GF-D8 (cell line): ENCODE results near the gene LAMA4.

ENCODE experiments used
- DNase-seq: peaks from one replicate; lab custom pipeline; 2025; lab: John Stamatoyannopoulos, UW

The LAMA4 gene

DNA sequence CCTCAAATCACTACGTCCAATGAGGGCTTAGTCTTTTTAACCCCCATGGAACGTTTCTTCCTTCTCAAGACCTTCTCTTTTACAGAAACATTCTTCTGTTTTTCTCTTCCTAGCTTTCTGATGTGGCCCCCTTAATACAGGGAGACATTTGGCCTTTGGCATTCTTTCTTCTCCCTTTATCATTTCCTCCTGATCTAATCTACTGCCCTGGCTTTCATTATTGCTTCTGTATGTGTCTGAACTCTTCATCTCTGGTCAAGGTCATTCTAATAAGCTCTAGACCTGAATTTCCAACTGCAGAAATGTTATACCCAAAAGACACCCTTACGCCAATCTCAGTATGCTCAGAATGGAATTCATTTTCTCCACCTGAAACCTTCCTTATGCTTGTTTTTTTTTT is 18.4 kb upstream of the LAMA4 start:
- DNase-seq: no peak

- DNase-seq: no peak
Measured at GRCh38 chr6:112270756-112271155, 16.4 kb upstream of the LAMA4 start.

DNA sequence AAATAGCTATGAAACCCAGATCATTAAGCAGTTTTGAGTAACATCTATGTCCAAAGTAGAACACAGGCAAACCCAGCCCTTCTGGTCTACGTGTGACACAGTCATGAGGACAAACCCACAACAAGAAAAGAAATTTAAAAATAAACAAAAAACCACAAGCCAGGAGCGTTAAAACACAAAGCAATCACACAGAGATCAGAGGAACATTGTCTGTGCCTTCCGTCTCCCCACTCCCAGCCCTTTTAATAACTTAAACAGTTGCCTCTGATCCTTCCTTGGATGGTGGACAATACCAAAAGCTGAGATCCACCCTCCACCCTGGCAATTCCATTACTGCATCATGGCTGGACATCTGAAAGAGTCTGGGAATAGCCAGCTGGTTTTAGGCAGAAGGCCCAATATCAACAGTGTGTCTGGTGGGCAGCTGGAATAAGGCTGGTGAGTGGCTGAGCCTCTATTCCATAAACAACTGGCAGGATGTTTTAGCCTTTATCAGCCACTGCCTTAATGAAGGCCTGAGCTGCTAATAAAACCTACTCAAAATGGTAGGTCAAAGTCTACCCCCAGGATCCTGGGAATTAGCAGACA is 15.7 kb upstream of the LAMA4 start:
- no peak for DNase-seq

DNA sequence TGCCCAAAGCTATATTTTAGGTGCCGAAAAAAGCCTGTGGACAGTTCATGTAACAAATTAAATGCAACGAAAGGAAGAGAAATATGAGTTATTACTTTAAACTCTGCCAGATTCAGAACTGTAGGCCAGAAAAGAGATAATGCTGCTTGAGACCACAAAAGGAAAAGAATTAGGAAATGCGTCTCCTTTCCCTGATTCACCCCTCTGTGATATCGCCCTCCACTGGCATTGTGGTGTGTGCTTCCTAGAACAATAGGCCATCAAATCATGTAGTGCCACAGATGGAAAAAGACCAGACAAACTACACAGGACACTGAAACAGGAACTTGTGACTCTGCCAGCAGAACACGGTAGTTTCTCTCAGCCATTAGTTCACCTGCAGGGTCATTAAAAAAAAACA is 14.7 kb upstream of the LAMA4 start:
- DNase-seq: no peak

GRCh38 chr6:112268654-112269053 is 14.3 kb upstream of the LAMA4 start:
- DNase-seq: no peak

DNA sequence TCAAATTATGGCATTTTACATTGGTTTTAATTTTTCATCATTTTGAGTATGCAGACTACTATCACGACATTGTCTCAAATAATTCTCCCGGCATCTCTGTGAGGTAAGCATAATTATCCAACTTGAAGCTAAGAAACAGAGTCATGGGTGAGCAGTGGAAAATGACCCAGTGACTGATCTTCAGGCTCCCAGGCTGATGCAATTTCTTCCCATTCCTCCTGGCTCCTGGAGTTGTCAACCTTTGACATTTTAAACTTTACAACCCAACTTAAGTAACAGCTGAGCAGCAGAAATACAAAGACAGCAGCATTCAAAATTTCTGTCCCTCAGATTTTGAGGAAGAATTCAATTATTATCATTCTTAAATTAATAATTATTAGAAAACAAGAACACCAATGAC is 13.7 kb upstream of the LAMA4 start:
- no peak for DNase-seq

DNA sequence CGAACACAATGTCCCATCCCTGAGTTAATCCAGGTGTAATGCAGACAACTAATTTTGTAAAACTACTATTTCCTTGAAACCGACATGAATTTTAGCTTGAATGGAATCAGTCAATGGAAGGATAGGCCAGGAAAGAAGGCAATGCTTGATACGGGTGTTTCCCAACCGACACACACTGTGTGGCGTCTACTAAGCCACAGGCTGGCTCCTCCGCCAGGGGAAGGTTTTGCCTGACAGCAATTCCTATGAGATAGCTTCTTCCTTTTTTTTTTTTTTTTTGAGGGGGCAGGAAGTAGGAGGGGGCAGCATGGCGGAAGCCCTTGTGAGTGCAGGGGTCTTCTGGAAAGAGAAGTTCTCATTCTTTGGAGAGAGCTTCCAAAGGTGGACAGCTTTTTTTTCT is 12.0 kb upstream of the LAMA4 start:
- no peak for DNase-seq

GRCh38 chr6:112259337-112259675 is 4.9 kb upstream of the LAMA4 start:
- no peak for DNase-seq

DNA sequence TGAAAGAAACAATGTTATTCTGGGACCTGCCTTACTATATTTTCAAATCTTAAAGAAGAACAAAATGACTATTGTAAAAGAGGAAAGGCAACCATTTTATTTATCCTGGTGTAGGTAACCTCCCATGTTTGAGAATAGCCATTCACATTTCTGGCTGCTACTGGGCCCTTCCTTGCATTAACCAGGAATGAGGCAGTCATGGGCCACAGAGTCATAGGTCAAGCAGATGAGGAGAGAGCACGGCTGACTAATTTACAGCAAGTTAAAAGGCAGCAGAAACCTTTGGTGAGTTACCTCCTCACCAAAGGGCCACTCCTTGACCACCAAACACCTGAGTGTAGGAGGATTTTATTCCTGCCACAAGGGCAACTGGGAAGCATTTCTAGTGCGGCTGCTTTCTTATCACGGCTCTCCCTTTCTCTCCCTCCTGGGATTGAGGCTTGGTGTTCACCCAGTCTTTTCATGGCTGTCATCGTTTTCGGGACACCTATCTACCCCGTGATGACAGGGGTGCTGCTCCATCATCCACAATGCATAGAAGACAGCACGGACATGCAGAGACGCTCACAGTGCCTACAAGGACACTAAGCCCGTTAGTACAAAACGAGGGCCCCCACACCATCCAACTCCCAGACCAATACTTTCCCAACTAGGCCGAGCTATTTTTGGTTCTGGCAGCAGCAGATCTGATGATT is 4.4 kb upstream of the LAMA4 start:
- no peak for DNase-seq

DNA sequence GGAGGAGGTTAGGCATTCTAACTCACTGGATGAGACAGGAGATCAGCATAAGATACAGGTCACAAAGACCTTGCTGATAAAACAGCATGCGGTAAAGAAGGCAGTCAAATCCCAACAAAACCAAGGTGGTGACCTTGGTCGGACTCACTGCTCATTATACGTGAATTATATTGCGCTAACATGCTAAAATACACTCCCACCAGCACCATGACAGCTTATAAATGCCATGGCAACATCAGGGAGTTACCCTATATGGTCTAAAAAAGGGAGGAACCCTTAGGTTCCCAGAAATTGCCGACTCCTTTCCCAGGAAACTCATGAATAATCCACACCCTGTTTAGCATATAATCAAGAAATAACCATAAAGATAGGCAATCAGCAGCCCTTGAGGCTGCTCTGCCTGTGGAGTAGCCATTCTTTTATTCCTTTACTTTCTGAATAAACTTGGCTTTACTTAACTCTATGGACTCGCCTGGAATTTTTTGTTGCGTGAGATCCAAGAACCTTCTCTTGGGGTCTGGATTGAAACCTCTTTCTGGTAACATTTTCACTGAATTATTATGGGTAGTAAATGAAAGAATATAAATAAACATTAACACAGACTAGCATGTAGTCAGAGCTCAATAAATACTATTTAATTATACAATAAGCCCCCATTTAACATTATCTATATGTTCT is 3.0 kb upstream of the LAMA4 start:
- no peak for DNase-seq

DNA sequence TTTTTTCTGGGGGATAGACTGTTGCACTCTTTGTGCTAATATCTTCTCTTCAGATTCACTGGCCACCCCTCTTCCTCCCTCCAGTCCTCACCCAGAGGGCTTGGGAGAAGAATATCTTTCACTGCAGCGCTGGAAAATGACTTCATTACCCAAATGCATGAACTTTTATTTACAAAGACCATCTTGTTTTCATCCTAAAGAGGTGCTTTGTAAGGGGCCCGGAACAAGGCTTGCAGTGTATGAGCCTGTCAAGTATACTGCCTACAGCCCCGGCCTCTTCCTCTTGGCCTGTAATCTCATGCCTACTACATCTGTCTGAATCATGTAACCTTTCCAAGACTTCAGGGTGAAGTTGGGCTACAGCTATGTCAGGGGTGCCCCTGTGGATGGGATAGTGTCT is 554 bp upstream of the LAMA4 start:
- no peak for DNase-seq

- DNase-seq: no peak
Measured at GRCh38 chr6:112253498-112253840, 898 bp downstream of the LAMA4 start.

DNA sequence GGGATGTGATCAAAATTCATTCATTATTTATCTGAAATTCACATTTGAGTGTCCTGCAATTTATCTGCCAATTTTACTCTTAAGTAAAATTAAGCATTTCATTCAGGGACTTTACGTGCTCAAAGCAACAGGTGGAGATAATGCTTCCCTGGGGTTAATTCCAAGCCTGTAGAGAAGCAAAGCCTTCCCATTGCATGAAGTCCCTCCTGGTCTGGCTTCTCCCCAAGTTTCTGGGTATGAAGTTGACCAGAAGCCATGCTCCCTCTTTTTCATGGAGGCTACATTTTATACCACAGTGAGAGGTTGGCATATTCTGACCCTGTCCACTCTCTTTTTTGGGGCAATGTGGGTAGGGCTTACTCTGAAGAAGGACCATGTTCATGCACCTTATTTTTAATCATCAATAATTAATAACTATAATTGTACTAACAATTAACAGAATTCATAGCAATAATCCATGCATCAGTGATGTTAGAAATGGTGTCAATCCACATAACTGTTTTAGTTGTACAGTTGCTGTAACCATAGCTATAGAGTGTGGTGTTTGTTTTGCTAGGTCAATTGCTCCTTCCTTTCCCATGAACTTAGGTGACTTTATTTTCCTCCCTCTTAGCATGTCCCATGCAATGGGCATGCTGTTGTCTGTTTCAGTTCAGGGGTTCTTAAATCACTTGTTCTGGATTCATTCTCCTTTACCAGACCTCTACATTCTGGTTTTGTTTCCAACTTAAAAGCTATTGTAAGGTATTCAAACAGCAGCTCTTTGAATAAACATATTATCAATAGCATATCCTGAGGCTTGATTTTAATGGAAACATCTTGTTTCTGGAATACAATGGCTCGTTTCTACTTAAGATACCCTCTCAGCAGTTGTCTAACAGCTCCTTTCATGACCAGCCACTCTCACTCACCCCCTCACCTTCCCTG is 1.5 kb downstream of the LAMA4 start:
- no peak for DNase-seq

DNA sequence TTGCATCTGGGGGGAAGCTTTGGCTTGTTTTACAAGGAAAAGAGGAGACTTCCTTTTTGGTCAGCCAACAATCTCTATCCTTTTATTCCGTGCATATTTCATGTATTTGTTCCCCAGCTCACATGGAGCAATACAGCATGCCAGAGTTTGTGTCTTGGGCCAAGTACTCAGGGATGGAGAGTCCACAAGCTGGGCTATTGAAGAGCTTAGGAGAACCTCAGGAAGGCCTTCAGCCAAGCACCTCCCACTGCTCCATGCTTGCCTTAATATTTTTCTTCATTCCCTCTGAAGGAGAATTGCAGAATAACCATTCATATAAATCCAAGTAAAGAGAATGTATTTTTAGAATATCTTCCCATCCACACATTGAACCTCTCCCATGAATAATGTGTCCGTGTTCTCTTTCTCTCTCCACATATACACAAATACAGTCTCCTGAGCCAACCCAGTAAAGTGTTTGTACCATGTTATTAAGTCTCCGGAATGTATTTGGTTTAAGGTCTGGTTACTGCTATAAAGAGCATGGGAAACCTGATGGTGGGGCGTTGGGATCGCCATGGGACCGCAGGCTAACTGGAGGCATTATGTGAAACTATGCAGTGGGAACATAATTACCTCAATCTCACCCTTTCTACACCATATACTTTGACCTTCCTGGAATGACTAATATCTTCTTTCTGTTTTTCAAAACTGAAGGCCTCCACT is 3.0 kb downstream of the LAMA4 start:
- no peak for DNase-seq

- no peak for DNase-seq
Measured at GRCh38 chr6:112249489-112249888, 4.9 kb downstream of the LAMA4 start.

DNA sequence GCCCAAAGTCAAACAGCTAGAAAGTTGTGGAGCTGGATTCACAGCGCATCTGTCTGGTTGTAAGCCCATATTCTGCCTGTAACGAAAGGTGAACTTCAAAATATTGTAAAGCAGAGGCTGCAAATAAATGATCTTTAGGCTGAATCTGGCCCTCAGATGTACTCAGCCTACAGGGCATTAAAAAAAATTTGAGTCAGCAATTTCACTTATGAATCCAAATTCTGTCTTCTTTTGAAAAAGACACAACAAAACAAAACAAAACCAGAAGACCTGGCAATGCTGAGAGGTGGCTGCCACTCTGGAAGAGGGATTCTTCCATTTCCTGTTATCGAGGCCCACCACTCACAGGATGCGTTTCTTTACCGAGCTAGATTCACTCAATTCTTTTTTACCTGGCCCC is 7.1 kb downstream of the LAMA4 start:
- DNase-seq: no peak

- no peak for DNase-seq
Measured at GRCh38 chr6:112245511-112246203, 8.7 kb downstream of the LAMA4 start.

DNA sequence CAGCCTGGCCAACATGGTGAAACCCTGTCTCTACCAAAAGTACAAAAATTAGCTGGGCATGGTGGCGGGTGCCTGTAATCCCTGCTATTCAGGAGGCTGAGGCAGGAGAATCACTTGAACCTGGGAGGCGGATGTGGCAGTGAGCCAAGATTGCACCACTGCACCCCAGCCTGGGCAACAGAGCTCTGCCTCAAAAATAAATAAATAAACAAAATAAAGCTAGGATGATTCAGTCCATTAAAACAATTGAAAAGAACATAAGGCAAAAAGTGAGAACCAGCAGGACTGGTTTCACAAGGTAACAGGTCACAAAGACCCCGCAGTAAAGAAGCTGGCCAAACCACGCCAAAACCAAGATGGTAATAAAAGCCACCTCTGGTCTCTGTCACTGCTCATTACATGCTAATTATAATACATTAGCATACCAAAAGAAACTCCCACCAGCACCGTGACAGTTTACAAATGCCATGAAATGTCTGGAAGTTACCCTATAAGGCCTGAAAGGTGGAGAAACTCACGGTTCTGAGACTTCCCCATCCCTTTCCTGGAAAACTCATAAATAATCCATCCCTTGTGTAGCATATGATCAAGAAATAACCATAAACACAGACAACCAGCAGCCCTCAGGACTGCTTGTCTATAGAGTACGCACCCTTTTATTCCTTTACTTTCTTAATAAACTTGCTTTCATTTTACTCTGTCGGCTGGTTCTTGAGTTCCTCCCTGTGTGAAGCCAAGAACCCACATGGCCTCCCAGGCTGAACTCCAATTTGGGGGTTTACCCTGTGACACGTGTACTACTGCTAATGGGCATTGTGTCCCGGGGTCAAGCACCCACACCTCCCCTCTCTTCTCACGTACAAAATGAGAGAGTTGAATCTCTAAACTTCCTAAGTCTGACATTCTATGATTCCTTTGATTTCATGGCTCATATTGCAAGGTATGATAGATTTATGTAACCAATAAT is 10.2 kb downstream of the LAMA4 start:
- no peak for DNase-seq

- no peak for DNase-seq
Measured at GRCh38 chr6:112241820-112242429, 12.4 kb downstream of the LAMA4 start.

DNA sequence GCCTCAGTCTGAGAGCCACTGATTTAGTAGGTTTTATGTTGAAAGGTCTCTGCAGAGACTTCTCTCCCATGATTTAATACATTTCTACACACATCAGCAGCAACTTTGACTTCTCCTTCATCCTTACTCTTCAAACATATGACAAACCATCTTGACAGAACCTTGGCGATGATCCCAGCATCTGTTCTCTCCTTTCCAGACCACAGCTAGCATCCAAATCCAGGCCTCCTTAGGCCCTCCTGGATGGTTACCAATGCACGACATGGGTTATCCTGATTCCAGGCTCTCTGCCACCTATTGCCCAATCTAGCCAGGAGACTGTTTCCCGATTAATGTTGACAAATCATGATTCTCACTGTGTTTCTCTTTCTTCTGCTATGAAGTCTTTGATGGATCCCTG is 16.8 kb downstream of the LAMA4 start:
- DNase-seq: no peak
